GM21528 (cell line): ENCODE results near the gene TMEM229B.
"Not testable (repeated sequence)": the region's sequence is repeated elsewhere in the genome, so short reads cannot be mapped to it uniquely, and the experiment has no call there.

Experiments
- ATAC-seq: cut with Tn5 transposase; IDR thresholded peaks from one replicate; pipeline ENCODE4 v1.9.1; 2021; ENCODE audit warnings: mild to moderate bottlenecking, moderate library complexity; ENCODE audit not compliant: unreplicated experiment, low FRiP score

The TMEM229B gene

GRCh38 chr14:67461341-67461985, 27.1 kb downstream of the TMEM229B start:
- no peak for ATAC-seq

- no peak for ATAC-seq
Measured at GRCh38 chr14:67459336-67459735, 29.2 kb downstream of the TMEM229B start.

- no peak for ATAC-seq
Measured at GRCh38 chr14:67457782-67458181, 30.7 kb downstream of the TMEM229B start.

- no peak for ATAC-seq
Measured at GRCh38 chr14:67456732-67457131, 31.8 kb downstream of the TMEM229B start.

- no peak for ATAC-seq
Measured at GRCh38 chr14:67453575-67454300, 34.8 kb downstream of the TMEM229B start.

- not testable (repeated sequence) for ATAC-seq
Measured at GRCh38 chr14:67451667-67452066, 36.9 kb downstream of the TMEM229B start.

- no peak for ATAC-seq
Measured at GRCh38 chr14:67449096-67449495, 39.4 kb downstream of the TMEM229B start.

GRCh38 chr14:67447033-67447381, 41.5 kb downstream of the TMEM229B start:
- no peak for ATAC-seq

- ATAC-seq: no peak
Measured at GRCh38 chr14:67446371-67447032, 42.0 kb downstream of the TMEM229B start.

GRCh38 chr14:67444395-67444794, 44.1 kb downstream of the TMEM229B start:
- ATAC-seq: no peak

GRCh38 chr14:67442139-67442906, 46.2 kb downstream of the TMEM229B start:
- ATAC-seq: no peak

- no peak for ATAC-seq
Measured at GRCh38 chr14:67441672-67442071, 46.8 kb downstream of the TMEM229B start.

GRCh38 chr14:67441256-67441655, 47.3 kb downstream of the TMEM229B start:
- no peak for ATAC-seq

GRCh38 chr14:67440513-67440912, 48.0 kb downstream of the TMEM229B start:
- no peak for ATAC-seq

- ATAC-seq: no peak
Measured at GRCh38 chr14:67438969-67439368, 49.6 kb downstream of the TMEM229B start.

- no peak for ATAC-seq
Measured at GRCh38 chr14:67436006-67436866, 52.3 kb downstream of the TMEM229B start.

GRCh38 chr14:67435603-67436002, 52.9 kb downstream of the TMEM229B start:
- no peak for ATAC-seq

- ATAC-seq: no peak
Measured at GRCh38 chr14:67432050-67432564, 56.4 kb downstream of the TMEM229B start.

- ATAC-seq: no peak
Measured at GRCh38 chr14:67429510-67430205, 58.9 kb downstream of the TMEM229B start.
